Loucy (cell line): ENCODE measurements around the gene HBS1L.

Experiments used
- H2AFZ ChIP-seq: fragments of 200-600 bp; sonication (generic); 2 replicates; pipeline ENCODE4 v1.6.0; 2016; ENCODE audit warnings: antibody characterized with exemption, mild to moderate bottlenecking, low read length, moderate library complexity
- H3F3A ChIP-seq: fragments of 200-600 bp; 2 replicates; pipeline ENCODE4 v1.6.0; 2016; ENCODE audit warnings: antibody characterized with exemption, low read depth, mild to moderate bottlenecking
- H3K27me3 ChIP-seq: fragments of 200-600 bp; sonication (generic); 2 replicates; pipeline ENCODE4 v1.6.1; 2014; ENCODE audit warnings: low read length, mild to moderate bottlenecking; ENCODE audit not compliant: insufficient read depth, poor library complexity, severe bottlenecking
- H3K36me3 ChIP-seq: fragments of 200-600 bp; sonication (generic); 2 replicates; pipeline ENCODE4 v1.6.1; 2016; ENCODE audit warnings: low read length; ENCODE audit not compliant: insufficient read depth
- H3K4me1 ChIP-seq: fragments of 200-600 bp; sonication (generic); 2 replicates; pipeline ENCODE4 v1.5.1; 2014; ENCODE audit warnings: low read length, mild to moderate bottlenecking; ENCODE audit not compliant: insufficient read depth, poor library complexity, severe bottlenecking
- H3K4me2 ChIP-seq: fragments of 200-600 bp; sonication (generic); 2 replicates; pipeline ENCODE4 v1.6.0; 2014; ENCODE audit warnings: antibody characterized with exemption, low read length, low read depth, mild to moderate bottlenecking; ENCODE audit not compliant: poor library complexity, severe bottlenecking
- H3K4me3 ChIP-seq: fragments of 200-600 bp; sonication (generic); 2 replicates; pipeline ENCODE4 v1.5.1; 2014; ENCODE audit warnings: low read length, mild to moderate bottlenecking, mixed read lengths; ENCODE audit not compliant: poor library complexity, severe bottlenecking
- H3K79me2 ChIP-seq: fragments of 200-600 bp; sonication (generic); 2 replicates; pipeline ENCODE4 v1.6.1; 2014; ENCODE audit warnings: low read length; ENCODE audit not compliant: insufficient read depth
- H3K9ac ChIP-seq: fragments of 200-600 bp; sonication (generic); 2 replicates; pipeline ENCODE4 v1.6.0; 2014; ENCODE audit warnings: mild to moderate bottlenecking, low read depth, low read length, moderate library complexity; ENCODE audit not compliant: poor library complexity, severe bottlenecking
- H3K9me2 ChIP-seq: fragments of 200-600 bp; sonication (generic); replicated peaks from 2 replicates; pipeline ENCODE4 v1.6.1; 2016; ENCODE audit warnings: low read depth, low read length, mixed read lengths
- H3K9me3 ChIP-seq: fragments of 200-600 bp; sonication (generic); 2 replicates; pipeline ENCODE4 v1.6.1; 2014; ENCODE audit warnings: mild to moderate bottlenecking, antibody characterized with exemption, low read length, low read depth; ENCODE audit not compliant: insufficient read depth
- H4K20me1 ChIP-seq: fragments of 200-600 bp; sonication (generic); 2 replicates; pipeline ENCODE4 v1.6.0; 2014; ENCODE audit warnings: antibody characterized with exemption, low read length, mild to moderate bottlenecking; ENCODE audit not compliant: insufficient read depth, poor library complexity, severe bottlenecking
- CTCF ChIP-seq: fragments of 200-600 bp; sonication (generic); conservative IDR thresholded peaks from 2 replicates; pipeline ENCODE4 v1.5.1; 2014; ENCODE audit warnings: mild to moderate bottlenecking, antibody characterized with exemption, low read length
- EZH2phosphoT487 ChIP-seq: fragments of 200-600 bp; IDR thresholded peaks from 2 replicates; pipeline ENCODE4 v1.6.1; 2018; ENCODE audit warnings: antibody characterized with exemption, mild to moderate bottlenecking, moderate library complexity, borderline replicate concordance

Gene HBS1L

GRCh38 chr6:134921276-134921675, 133.3 kb downstream of the HBS1L start:
- Histone ChIP-seq H3K79me2 (no peaks in the 10 kb centered on the region), H3K4me3 (no peak overlapping the region), H3F3A (no peaks in the 10 kb centered on the region), H3K27me3 (no peaks in the 10 kb centered on the region), H3K4me1 (no peaks in the 10 kb centered on the region), H3K9me2 (no peaks in the 10 kb centered on the region), H3K9me3 (no peaks in the 10 kb centered on the region), H4K20me1 (no peaks in the 10 kb centered on the region), H3K4me2 (no peak overlapping the region), H2AFZ (no peak overlapping the region), H3K36me3 (no peaks in the 10 kb centered on the region), H3K9ac (no peak overlapping the region)
- TF ChIP-seq EZH2phosphoT487 (no peak), CTCF (no peak)

- no peaks in the 10 kb centered on the region for H3K79me2 ChIP-seq
- no peaks in the 10 kb centered on the region for H3K9me3 ChIP-seq
- H2AFZ ChIP-seq, result no peak overlapping the region
- H3K9ac ChIP-seq, result no peak overlapping the region
- TF ChIP-seq CTCF, result no peak
- TF ChIP-seq EZH2phosphoT487, result no peak
- no peaks in the 10 kb centered on the region for H4K20me1 ChIP-seq
- H3K4me3 ChIP-seq, result no peak overlapping the region
- no peaks in the 10 kb centered on the region for H3K4me1 ChIP-seq
- H3K36me3 ChIP-seq, result no peaks in the 10 kb centered on the region
- H3K27me3 ChIP-seq, result no peaks in the 10 kb centered on the region
- H3K9me2 ChIP-seq, result no peaks in the 10 kb centered on the region
- no peaks in the 10 kb centered on the region for H3F3A ChIP-seq
- H3K4me2 ChIP-seq, result no peak overlapping the region
Observed at GRCh38 chr6:134920422-134920821, 134.2 kb downstream of the HBS1L start.

GRCh38 chr6:134918418-134918961, 136.1 kb downstream of the HBS1L start:
- no peak overlapping the region for H3K4me3 ChIP-seq
- no peaks in the 10 kb centered on the region for H3K36me3 ChIP-seq
- H3K4me2 ChIP-seq, result no peak overlapping the region
- H3K9me3 ChIP-seq, result no peaks in the 10 kb centered on the region
- no peak for TF ChIP-seq EZH2phosphoT487
- peak; percentile 20; the same call in 1 of the 2 replicates for TF ChIP-seq CTCF
- H3K9ac ChIP-seq, result no peak overlapping the region
- no peaks in the 10 kb centered on the region for H3F3A ChIP-seq
- no peaks in the 10 kb centered on the region for H4K20me1 ChIP-seq
- H3K79me2 ChIP-seq, result no peaks in the 10 kb centered on the region
- H3K9me2 ChIP-seq, result no peaks in the 10 kb centered on the region
- no peaks in the 10 kb centered on the region for H3K4me1 ChIP-seq
- H3K27me3 ChIP-seq, result no peaks in the 10 kb centered on the region
- H2AFZ ChIP-seq, result no peak overlapping the region
